Measurements from ENCODE around the gene UPK1A. TPM values are rescaled to one million over a fixed set of nuclear protein-coding genes. Genes with fewer than 3 reads are reported as not detected.
A peak's percentile ranks its signal among the peaks of the same experiment; 100 is the strongest.
"Not testable (repeated sequence)": the region's sequence is repeated elsewhere in the genome, so short reads cannot be mapped to it uniquely, and the experiment has no call there.

UPK1A gene
- total RNA-seq, 1 donor from 2014 or later: not detected

DNA sequence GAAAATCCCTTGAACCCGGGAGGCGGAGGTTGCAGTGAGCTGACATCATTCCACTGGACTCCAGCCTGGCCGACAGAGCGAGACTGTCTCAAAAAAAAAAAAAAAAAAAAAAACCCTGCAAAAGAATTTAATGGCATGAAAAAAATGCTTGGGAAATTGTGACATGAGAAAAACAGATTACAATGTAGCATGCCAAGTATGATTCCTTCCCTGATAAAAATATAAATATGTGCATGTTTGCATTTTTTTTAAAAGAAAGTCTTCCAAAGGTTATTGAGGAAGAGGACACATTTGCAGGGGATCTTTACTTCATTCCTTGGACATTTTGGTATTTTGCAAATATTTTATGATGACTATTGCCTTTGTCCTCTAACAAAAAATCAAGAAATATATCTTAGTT lies 23.5 kb downstream of the UPK1A start:
- H3K27ac Mint-ChIP-seq (ENCODE audit: unreplicated experiment): no peak overlapping the region
- DNase-seq (ENCODE audit: extremely low spot score, unreplicated experiment): no peak
- no peak overlapping the region for H3K4me3 Mint-ChIP-seq (ENCODE audit: unreplicated experiment)
- no peaks in the 10 kb centered on the region for H3K36me3 Mint-ChIP-seq (ENCODE audit: unreplicated experiment)
- no peaks in the 10 kb centered on the region for H3K4me1 Mint-ChIP-seq (ENCODE audit: unreplicated experiment)
- H3K27me3 Mint-ChIP-seq (ENCODE audit: unreplicated experiment): peaks cover 6% of the 10 kb centered on the region
- TF ChIP-seq, protein P1, sequence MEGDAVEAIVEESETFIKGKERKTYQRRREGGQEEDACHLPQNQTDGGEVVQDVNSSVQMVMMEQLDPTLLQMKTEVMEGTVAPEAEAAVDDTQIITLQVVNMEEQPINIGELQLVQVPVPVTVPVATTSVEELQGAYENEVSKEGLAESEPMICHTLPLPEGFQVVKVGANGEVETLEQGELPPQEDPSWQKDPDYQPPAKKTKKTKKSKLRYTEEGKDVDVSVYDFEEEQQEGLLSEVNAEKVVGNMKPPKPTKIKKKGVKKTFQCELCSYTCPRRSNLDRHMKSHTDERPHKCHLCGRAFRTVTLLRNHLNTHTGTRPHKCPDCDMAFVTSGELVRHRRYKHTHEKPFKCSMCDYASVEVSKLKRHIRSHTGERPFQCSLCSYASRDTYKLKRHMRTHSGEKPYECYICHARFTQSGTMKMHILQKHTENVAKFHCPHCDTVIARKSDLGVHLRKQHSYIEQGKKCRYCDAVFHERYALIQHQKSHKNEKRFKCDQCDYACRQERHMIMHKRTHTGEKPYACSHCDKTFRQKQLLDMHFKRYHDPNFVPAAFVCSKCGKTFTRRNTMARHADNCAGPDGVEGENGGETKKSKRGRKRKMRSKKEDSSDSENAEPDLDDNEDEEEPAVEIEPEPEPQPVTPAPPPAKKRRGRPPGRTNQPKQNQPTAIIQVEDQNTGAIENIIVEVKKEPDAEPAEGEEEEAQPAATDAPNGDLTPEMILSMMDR (IDR thresholded peaks at IDR 0.05): no peak
- no peaks in the 10 kb centered on the region for H3K9me3 Mint-ChIP-seq (ENCODE audit: unreplicated experiment)

DNA sequence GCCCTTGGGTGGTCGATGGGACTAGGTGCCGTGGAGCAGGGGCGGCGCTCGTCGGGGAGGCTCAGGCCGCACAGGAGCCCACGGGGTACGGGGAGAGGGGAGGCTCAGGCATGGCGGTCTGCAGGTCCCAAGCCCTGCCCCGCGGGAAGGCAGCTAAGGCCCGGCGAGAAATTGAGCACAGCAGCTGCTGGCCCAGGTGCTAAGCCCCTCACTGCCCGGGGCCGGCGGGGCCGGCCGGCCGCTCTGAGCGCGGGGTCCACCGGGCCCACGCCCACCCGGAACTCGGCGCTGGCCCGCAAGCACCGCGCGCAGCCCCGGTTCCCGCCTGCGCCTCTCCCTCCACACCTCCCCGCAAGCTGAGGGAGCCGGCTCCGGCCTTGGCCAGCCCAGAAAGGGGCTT lies 24.8 kb downstream of the UPK1A start:
- not testable (repeated sequence) for H3K27me3 Mint-ChIP-seq (ENCODE audit: unreplicated experiment); H3K4me1 Mint-ChIP-seq (ENCODE audit: unreplicated experiment); H3K9me3 Mint-ChIP-seq (ENCODE audit: unreplicated experiment); H3K27ac Mint-ChIP-seq (ENCODE audit: unreplicated experiment); H3K4me3 Mint-ChIP-seq (ENCODE audit: unreplicated experiment); H3K36me3 Mint-ChIP-seq (ENCODE audit: unreplicated experiment); DNase-seq (ENCODE audit: extremely low spot score, unreplicated experiment)

DNA sequence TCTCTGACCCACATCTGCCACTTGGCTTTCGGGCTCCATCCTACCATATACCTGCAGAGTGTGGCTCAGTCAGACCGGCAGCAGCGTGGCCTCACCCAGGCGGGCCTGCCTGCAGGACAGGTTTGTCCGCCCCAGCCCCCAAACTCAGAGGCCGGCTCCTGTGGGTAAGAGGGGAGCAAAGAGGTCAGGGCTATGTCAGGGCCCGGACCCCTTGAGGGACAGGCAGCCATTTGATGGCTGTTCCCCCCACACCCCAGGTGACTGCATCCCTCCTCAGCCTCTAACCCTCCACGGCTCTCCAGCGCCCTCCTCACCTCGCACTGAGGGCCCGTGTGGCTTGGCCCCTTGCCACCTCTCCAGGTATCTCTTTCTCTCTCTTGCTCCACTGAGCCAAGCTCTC lies 25.7 kb downstream of the UPK1A start:
- TF ChIP-seq, protein P1 (IDR thresholded peaks at IDR 0.05): no peak
- Mint-ChIP-seq H3K27ac (ENCODE audit: unreplicated experiment) (no peak overlapping the region), H3K4me1 (ENCODE audit: unreplicated experiment) (no peaks in the 10 kb centered on the region), H3K36me3 (ENCODE audit: unreplicated experiment) (no peaks in the 10 kb centered on the region), H3K27me3 (ENCODE audit: unreplicated experiment) (peaks cover 4% of the 10 kb centered on the region), H3K9me3 (ENCODE audit: unreplicated experiment) (no peaks in the 10 kb centered on the region), H3K4me3 (ENCODE audit: unreplicated experiment) (no peak overlapping the region)
- DNase-seq (ENCODE audit: extremely low spot score, unreplicated experiment): no peak

DNA sequence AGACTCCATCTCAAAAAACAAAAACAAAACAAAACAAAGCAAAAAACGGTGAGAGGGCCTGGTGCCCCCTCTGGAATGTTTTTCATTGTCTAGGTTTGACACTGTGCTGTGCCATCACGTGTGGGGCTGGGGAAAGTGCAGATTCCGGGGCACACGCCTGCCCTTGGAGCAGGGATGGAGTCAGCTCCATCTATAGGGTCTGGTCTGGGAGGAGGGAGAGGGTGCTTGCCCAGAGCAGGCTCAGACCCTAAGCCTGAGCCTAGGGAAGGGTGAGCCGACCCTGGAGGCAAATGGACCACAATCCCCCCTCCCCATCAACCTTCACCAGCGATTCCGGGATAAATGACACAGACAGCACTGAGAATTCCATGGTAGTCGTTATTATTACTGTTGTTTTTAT lies 27.1 kb downstream of the UPK1A start:
- no peaks in the 10 kb centered on the region for H3K36me3 Mint-ChIP-seq (ENCODE audit: unreplicated experiment)
- no peak overlapping the region for H3K4me3 Mint-ChIP-seq (ENCODE audit: unreplicated experiment)
- no peaks in the 10 kb centered on the region for H3K4me1 Mint-ChIP-seq (ENCODE audit: unreplicated experiment)
- TF ChIP-seq, protein P1 (IDR thresholded peaks at IDR 0.05): no peak
- H3K27ac Mint-ChIP-seq (ENCODE audit: unreplicated experiment): no peak overlapping the region
- peaks cover 4% of the 10 kb centered on the region for H3K27me3 Mint-ChIP-seq (ENCODE audit: unreplicated experiment)
- DNase-seq (ENCODE audit: extremely low spot score, unreplicated experiment): no peak
- no peaks in the 10 kb centered on the region for H3K9me3 Mint-ChIP-seq (ENCODE audit: unreplicated experiment)

DNA sequence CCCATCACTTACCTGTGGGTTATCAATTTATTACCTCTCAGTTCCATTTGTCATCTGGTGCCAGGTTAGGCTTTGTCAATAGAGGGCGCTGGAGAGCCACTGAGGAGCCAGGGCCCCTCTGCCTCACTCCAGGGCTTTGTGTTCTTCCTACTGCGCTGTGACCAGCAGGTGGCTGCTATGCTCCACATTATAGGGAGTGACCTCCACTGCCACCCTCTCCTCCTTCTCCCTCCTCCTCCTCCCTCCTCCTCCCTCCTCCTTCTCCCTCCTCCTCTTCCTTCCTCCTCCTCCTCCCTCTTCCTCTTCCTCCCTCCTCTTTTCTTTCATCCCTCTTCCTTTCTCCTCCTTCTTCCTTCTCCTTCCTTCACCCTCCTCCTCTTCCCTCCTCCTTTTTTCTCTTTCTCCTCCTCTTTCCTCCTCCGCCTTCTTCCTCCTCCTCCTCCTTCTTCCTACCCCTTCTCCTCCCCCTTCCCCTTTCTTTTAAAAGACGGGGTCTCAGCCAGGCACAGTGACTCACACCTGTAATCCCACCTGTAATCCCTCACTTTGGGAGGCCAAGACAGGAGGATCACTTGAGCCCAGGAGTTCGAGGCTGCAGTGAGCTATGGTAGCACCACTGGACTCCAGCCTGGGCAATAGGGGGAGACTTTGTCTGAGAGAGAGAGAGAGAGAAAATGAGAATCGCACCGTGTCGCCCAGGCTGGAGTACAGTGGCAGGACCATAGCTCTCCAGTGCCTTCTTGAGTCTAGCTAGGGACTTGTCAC lies 27.7 kb downstream of the UPK1A start:
- Mint-ChIP-seq H3K4me1 (ENCODE audit: unreplicated experiment) (no peaks in the 10 kb centered on the region), H3K27ac (ENCODE audit: unreplicated experiment) (no peak overlapping the region), H3K27me3 (ENCODE audit: unreplicated experiment) (peaks cover 4% of the 10 kb centered on the region), H3K4me3 (ENCODE audit: unreplicated experiment) (no peak overlapping the region), H3K9me3 (ENCODE audit: unreplicated experiment) (no peaks in the 10 kb centered on the region), H3K36me3 (ENCODE audit: unreplicated experiment) (no peaks in the 10 kb centered on the region)
- TF ChIP-seq, protein P1 (IDR thresholded peaks at IDR 0.05): peak; percentile 99
- peak; percentile 94 for DNase-seq (ENCODE audit: extremely low spot score, unreplicated experiment)

All from osteocyte (in vitro differentiated cells).